ENCODE results near the gene RIPOR3.

Gene RIPOR3

GRCh38 chr20:50551288-50551687 is 140.1 kb downstream of the RIPOR3 start:
- TF ChIP-seq CTCF (IDR thresholded peaks at IDR 0.05; ENCODE audit: insufficient read depth, low read length, poor library complexity, severe bottlenecking) (no peak), EZH2phosphoT487 (conservative IDR thresholded peaks at IDR 0.05; ENCODE audit: low read length) (no peak)
- H3K9ac ChIP-seq (ENCODE audit: low read length), result no peak overlapping the region
- H3K27me3 ChIP-seq (ENCODE audit: low read length), result no peaks in the 10 kb centered on the region
- no peaks in the 10 kb centered on the region for H3K79me2 ChIP-seq (ENCODE audit: insufficient read depth, low read length)
- H3K4me3 ChIP-seq (ENCODE audit: insufficient read depth, low read length, poor library complexity, severe bottlenecking), result no peak overlapping the region
- H3F3A ChIP-seq (ENCODE audit: insufficient read depth), result no peaks in the 10 kb centered on the region
- H3K4me2 ChIP-seq (ENCODE audit: low read depth, low read length, poor library complexity, severe bottlenecking), result no peak overlapping the region
- no peaks in the 10 kb centered on the region for H3K9me2 ChIP-seq (replicated peaks; ENCODE audit: insufficient read depth, low read length)
- H3K36me3 ChIP-seq (ENCODE audit: low read length), result no peaks in the 10 kb centered on the region
- H2AFZ ChIP-seq (ENCODE audit: low read depth, low read length, severe bottlenecking), result no peak overlapping the region
- H3K9me3 ChIP-seq (ENCODE audit: insufficient read depth, low read length), result no peaks in the 10 kb centered on the region
- H4K20me1 ChIP-seq (ENCODE audit: low read depth, low read length), result 0 out of 2 replicates have a peak, but pooled peaks cover 4% of the 10 kb centered on the region
- no peak overlapping the region for H3K27ac ChIP-seq (ENCODE audit: low read depth, low read length)

GRCh38 chr20:50550531-50550930 is 140.8 kb downstream of the RIPOR3 start:
- H4K20me1 ChIP-seq (ENCODE audit: low read depth, low read length), result 0 out of 2 replicates have a peak, but pooled peaks cover 4% of the 10 kb centered on the region
- no peaks in the 10 kb centered on the region for H3K36me3 ChIP-seq (ENCODE audit: low read length)
- H3K27me3 ChIP-seq (ENCODE audit: low read length), result no peaks in the 10 kb centered on the region
- no peak overlapping the region for H3K4me3 ChIP-seq (ENCODE audit: insufficient read depth, low read length, poor library complexity, severe bottlenecking)
- H3K9me2 ChIP-seq (replicated peaks; ENCODE audit: insufficient read depth, low read length), result no peaks in the 10 kb centered on the region
- no peak overlapping the region for H3K27ac ChIP-seq (ENCODE audit: low read depth, low read length)
- H3K79me2 ChIP-seq (ENCODE audit: insufficient read depth, low read length), result no peaks in the 10 kb centered on the region
- no peaks in the 10 kb centered on the region for H3F3A ChIP-seq (ENCODE audit: insufficient read depth)
- no peak overlapping the region for H3K9ac ChIP-seq (ENCODE audit: low read length)
- no peak overlapping the region for H2AFZ ChIP-seq (ENCODE audit: low read depth, low read length, severe bottlenecking)
- H3K4me2 ChIP-seq (ENCODE audit: low read depth, low read length, poor library complexity, severe bottlenecking), result no peak overlapping the region
- no peak for TF ChIP-seq EZH2phosphoT487 (conservative IDR thresholded peaks at IDR 0.05; ENCODE audit: low read length)
- TF ChIP-seq CTCF (IDR thresholded peaks at IDR 0.05; ENCODE audit: insufficient read depth, low read length, poor library complexity, severe bottlenecking), result no peak
- H3K9me3 ChIP-seq (ENCODE audit: insufficient read depth, low read length), result no peaks in the 10 kb centered on the region

- H3K9ac ChIP-seq (ENCODE audit: low read length), result no peak overlapping the region
- no peaks in the 10 kb centered on the region for H3K9me3 ChIP-seq (ENCODE audit: insufficient read depth, low read length)
- H4K20me1 ChIP-seq (ENCODE audit: low read depth, low read length), result 0 out of 2 replicates have a peak, but pooled peaks cover 1% of the 10 kb centered on the region
- no peak for TF ChIP-seq EZH2phosphoT487 (conservative IDR thresholded peaks at IDR 0.05; ENCODE audit: low read length)
- 0 out of 2 replicates have a peak, but pooled peaks cover under 1% of the 10 kb centered on the region for H3K79me2 ChIP-seq (ENCODE audit: insufficient read depth, low read length)
- no peak overlapping the region for H2AFZ ChIP-seq (ENCODE audit: low read depth, low read length, severe bottlenecking)
- no peaks in the 10 kb centered on the region for H3K36me3 ChIP-seq (ENCODE audit: low read length)
- H3K27ac ChIP-seq (ENCODE audit: low read depth, low read length), result no peak overlapping the region
- no peaks in the 10 kb centered on the region for H3F3A ChIP-seq (ENCODE audit: insufficient read depth)
- H3K27me3 ChIP-seq (ENCODE audit: low read length), result no peaks in the 10 kb centered on the region
- no peak overlapping the region for H3K4me2 ChIP-seq (ENCODE audit: low read depth, low read length, poor library complexity, severe bottlenecking)
- H3K4me3 ChIP-seq (ENCODE audit: insufficient read depth, low read length, poor library complexity, severe bottlenecking), result no peak overlapping the region
- no peaks in the 10 kb centered on the region for H3K9me2 ChIP-seq (replicated peaks; ENCODE audit: insufficient read depth, low read length)
These were observed 142.9 kb downstream of the RIPOR3 start for GRCh38 chr20:50548396-50548795.

- TF ChIP-seq CTCF (IDR thresholded peaks at IDR 0.05; ENCODE audit: insufficient read depth, low read length, poor library complexity, severe bottlenecking) (no peak), EZH2phosphoT487 (conservative IDR thresholded peaks at IDR 0.05; ENCODE audit: low read length) (no peak)
- H3K79me2 ChIP-seq (ENCODE audit: insufficient read depth, low read length), result 0 out of 2 replicates have a peak, but pooled peaks cover 5% of the 10 kb centered on the region
- H3K9ac ChIP-seq (ENCODE audit: low read length), result no peak overlapping the region
- no peaks in the 10 kb centered on the region for H3K36me3 ChIP-seq (ENCODE audit: low read length)
- H3K4me3 ChIP-seq (ENCODE audit: insufficient read depth, low read length, poor library complexity, severe bottlenecking), result no peak overlapping the region
- 0 out of 2 replicates have a peak, but pooled peaks cover 6% of the 10 kb centered on the region for H4K20me1 ChIP-seq (ENCODE audit: low read depth, low read length)
- H3F3A ChIP-seq (ENCODE audit: insufficient read depth), result no peaks in the 10 kb centered on the region
- no peaks in the 10 kb centered on the region for H3K9me3 ChIP-seq (ENCODE audit: insufficient read depth, low read length)
- no peak overlapping the region for H3K27ac ChIP-seq (ENCODE audit: low read depth, low read length)
- no peak overlapping the region for H3K4me2 ChIP-seq (ENCODE audit: low read depth, low read length, poor library complexity, severe bottlenecking)
- H3K9me2 ChIP-seq (replicated peaks; ENCODE audit: insufficient read depth, low read length), result no peaks in the 10 kb centered on the region
- H2AFZ ChIP-seq (ENCODE audit: low read depth, low read length, severe bottlenecking), result no peak overlapping the region
- H3K27me3 ChIP-seq (ENCODE audit: low read length), result no peaks in the 10 kb centered on the region
These were observed 143.4 kb downstream of the RIPOR3 start for GRCh38 chr20:50547964-50548363.
